SKM-1 (cell line): ENCODE results near the gene LIPK.
A peak's percentile ranks its signal among the peaks of the same experiment; 100 is the strongest.
"Not testable (repeated sequence)": the region's sequence is repeated elsewhere in the genome, so short reads cannot be mapped to it uniquely, and the experiment has no call there.

ENCODE experiments used
- DNase-seq: peaks from one replicate; lab custom pipeline; 2025; ENCODE audit not compliant: unreplicated experiment; lab: John Stamatoyannopoulos, UW

Gene LIPK

GRCh38 chr10:88715517-88715916 lies 9.5 kb downstream of the LIPK start:
- no peak for DNase-seq

- no peak for DNase-seq
Observed at GRCh38 chr10:88721392-88721791, 15.3 kb downstream of the LIPK start.

- DNase-seq: no peak
Observed at GRCh38 chr10:88725798-88726197, 19.7 kb downstream of the LIPK start.

- peak; percentile 54 for DNase-seq
Observed at GRCh38 chr10:88728107-88728763, 22.2 kb downstream of the LIPK start.

GRCh38 chr10:88730864-88731263 lies 24.8 kb downstream of the LIPK start:
- DNase-seq: no peak

- DNase-seq: no peak
Observed at GRCh38 chr10:88731296-88731695, 25.2 kb downstream of the LIPK start.

GRCh38 chr10:88733215-88733614 lies 27.2 kb downstream of the LIPK start:
- DNase-seq: no peak

- DNase-seq: no peak
Observed at GRCh38 chr10:88735661-88736060, 29.6 kb downstream of the LIPK start.

- not testable (repeated sequence) for DNase-seq
Observed at GRCh38 chr10:88741921-88742320, 35.9 kb downstream of the LIPK start.

- DNase-seq: no peak
Observed at GRCh38 chr10:88742448-88742847, 36.4 kb downstream of the LIPK start.

- no peak for DNase-seq
Observed at GRCh38 chr10:88744002-88744401, 38.0 kb downstream of the LIPK start.

GRCh38 chr10:88745633-88746032 lies 39.6 kb downstream of the LIPK start:
- DNase-seq: no peak

- DNase-seq: no peak
Observed at GRCh38 chr10:88754287-88754686, 48.2 kb downstream of the LIPK start.

- DNase-seq: no peak
Observed at GRCh38 chr10:88755753-88756152, 49.7 kb downstream of the LIPK start.

- DNase-seq: no peak
Observed at GRCh38 chr10:88756660-88757059, 50.6 kb downstream of the LIPK start.

GRCh38 chr10:88759366-88760101 lies 53.5 kb downstream of the LIPK start, which contains the start of gene LIPN:
Gene LIPN (plus strand): TSS chr10:88760020. CDS start chr10:88761406, 1,386 bp downstream.
- DNase-seq: peak; percentile 79

GRCh38 chr10:88762906-88763305 lies 56.9 kb downstream of the LIPK start:
- DNase-seq: no peak

- DNase-seq: no peak
Observed at GRCh38 chr10:88763441-88763840, 57.4 kb downstream of the LIPK start.

- DNase-seq: no peak
Observed at GRCh38 chr10:88764110-88764509, 58.1 kb downstream of the LIPK start.

- no peak for DNase-seq
Observed at GRCh38 chr10:88765816-88766215, 59.8 kb downstream of the LIPK start.

GRCh38 chr10:88769384-88769783 lies 63.3 kb downstream of the LIPK start:
- no peak for DNase-seq

GRCh38 chr10:88781206-88781605 lies 75.2 kb downstream of the LIPK start:
- no peak for DNase-seq

GRCh38 chr10:88782222-88782621 lies 76.2 kb downstream of the LIPK start:
- no peak for DNase-seq
